ENCODE measurements around the gene INKA2.

DNA sequence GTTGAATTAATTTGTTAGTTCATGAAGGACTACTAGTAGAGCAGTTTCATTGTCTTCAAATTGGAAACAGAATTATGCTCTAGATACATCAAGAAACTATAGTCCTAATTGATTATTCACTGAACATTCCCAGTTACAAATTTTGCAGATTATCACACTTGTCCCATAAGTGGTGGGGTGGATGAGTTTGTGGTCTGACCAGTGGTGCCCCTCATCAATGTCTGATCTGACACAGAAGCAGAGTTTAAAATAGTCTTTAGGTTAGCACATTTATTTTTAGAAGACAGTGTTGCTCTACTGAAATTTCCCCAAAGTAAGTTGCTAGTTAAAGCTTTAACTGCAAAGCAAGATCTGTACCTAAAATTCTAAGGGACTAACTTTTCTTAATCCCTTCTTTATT is 42.9 kb downstream of the INKA2 start:
- TF ChIP-seq, protein P1, sequence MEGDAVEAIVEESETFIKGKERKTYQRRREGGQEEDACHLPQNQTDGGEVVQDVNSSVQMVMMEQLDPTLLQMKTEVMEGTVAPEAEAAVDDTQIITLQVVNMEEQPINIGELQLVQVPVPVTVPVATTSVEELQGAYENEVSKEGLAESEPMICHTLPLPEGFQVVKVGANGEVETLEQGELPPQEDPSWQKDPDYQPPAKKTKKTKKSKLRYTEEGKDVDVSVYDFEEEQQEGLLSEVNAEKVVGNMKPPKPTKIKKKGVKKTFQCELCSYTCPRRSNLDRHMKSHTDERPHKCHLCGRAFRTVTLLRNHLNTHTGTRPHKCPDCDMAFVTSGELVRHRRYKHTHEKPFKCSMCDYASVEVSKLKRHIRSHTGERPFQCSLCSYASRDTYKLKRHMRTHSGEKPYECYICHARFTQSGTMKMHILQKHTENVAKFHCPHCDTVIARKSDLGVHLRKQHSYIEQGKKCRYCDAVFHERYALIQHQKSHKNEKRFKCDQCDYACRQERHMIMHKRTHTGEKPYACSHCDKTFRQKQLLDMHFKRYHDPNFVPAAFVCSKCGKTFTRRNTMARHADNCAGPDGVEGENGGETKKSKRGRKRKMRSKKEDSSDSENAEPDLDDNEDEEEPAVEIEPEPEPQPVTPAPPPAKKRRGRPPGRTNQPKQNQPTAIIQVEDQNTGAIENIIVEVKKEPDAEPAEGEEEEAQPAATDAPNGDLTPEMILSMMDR (IDR thresholded peaks at IDR 0.05; ENCODE audit: low read depth, low read length, missing input control) = no peak
- TF ChIP-seq RAD21 (IDR thresholded peaks at IDR 0.05) (no peak), YY1 (IDR thresholded peaks at IDR 0.05) (no peak), FOXA1 (IDR thresholded peaks at IDR 0.05) (no peak)
